Measurements from ENCODE around the gene SPATA2L.

- TF ChIP-seq, protein P1, sequence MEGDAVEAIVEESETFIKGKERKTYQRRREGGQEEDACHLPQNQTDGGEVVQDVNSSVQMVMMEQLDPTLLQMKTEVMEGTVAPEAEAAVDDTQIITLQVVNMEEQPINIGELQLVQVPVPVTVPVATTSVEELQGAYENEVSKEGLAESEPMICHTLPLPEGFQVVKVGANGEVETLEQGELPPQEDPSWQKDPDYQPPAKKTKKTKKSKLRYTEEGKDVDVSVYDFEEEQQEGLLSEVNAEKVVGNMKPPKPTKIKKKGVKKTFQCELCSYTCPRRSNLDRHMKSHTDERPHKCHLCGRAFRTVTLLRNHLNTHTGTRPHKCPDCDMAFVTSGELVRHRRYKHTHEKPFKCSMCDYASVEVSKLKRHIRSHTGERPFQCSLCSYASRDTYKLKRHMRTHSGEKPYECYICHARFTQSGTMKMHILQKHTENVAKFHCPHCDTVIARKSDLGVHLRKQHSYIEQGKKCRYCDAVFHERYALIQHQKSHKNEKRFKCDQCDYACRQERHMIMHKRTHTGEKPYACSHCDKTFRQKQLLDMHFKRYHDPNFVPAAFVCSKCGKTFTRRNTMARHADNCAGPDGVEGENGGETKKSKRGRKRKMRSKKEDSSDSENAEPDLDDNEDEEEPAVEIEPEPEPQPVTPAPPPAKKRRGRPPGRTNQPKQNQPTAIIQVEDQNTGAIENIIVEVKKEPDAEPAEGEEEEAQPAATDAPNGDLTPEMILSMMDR (IDR thresholded peaks at IDR 0.05): no peak
- TF ChIP-seq ZFX (IDR thresholded peaks at IDR 0.05; ENCODE audit: borderline replicate concordance): no peak
These were observed 40.3 kb downstream of the SPATA2L start for GRCh38 chr16:89661215-89661614.

Data from 22Rv1 (cell line).